NCI-H1092 (cell line): ENCODE measurements around the gene STAT5B.

Experiments used
- DNase-seq: peaks from one replicate; lab custom pipeline; 2025; lab: John Stamatoyannopoulos, UW

STAT5B gene

GRCh38 chr17:42178817-42179216 lies 97.4 kb downstream of the STAT5B start:
- no peak for DNase-seq

DNA sequence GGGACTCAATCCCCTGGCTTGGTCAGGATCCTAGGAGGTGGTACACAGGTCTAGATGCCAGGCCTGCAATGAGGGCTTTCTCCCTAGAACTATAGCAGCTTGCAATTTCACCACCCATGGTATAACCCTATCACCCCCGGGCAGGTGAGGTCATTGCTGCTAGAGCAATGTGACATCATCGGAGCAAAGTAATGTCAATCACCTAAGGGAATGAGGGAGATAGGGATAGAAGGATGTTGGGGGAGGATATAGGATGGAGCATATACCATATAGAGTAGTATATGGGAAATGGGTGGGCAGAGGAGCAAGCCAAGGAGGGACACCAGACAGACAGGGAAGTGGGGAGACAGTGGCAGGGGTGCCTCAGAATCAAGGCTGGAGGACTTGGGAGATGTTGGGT lies 98.5 kb downstream of the STAT5B start:
- DNase-seq: no peak

GRCh38 chr17:42174126-42174783 lies 101.9 kb downstream of the STAT5B start:
- no peak for DNase-seq

GRCh38 chr17:42171831-42172230 lies 104.4 kb downstream of the STAT5B start:
- no peak for DNase-seq

- DNase-seq: no peak
These were observed 106.8 kb downstream of the STAT5B start for GRCh38 chr17:42169351-42169750.

DNA sequence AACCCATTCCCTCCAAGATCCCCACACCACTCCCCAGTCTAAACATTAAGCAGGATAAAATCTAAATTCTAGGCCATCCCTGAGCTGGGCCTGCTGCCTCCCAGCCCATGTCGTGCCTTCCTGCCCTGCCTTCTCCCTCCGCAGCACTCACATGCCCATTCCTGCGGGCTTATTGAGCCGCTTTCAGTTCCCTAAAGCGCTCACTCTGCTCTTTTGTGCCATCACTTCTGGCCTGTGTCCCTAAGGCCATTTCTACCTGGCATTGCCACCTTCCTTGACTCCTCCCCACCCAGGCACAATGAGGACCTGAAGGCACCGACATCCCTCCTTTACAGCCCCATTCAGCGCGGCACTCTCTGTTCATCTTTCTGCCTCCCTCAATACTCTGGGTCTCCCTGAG lies 108.4 kb downstream of the STAT5B start:
- DNase-seq: no peak

DNA sequence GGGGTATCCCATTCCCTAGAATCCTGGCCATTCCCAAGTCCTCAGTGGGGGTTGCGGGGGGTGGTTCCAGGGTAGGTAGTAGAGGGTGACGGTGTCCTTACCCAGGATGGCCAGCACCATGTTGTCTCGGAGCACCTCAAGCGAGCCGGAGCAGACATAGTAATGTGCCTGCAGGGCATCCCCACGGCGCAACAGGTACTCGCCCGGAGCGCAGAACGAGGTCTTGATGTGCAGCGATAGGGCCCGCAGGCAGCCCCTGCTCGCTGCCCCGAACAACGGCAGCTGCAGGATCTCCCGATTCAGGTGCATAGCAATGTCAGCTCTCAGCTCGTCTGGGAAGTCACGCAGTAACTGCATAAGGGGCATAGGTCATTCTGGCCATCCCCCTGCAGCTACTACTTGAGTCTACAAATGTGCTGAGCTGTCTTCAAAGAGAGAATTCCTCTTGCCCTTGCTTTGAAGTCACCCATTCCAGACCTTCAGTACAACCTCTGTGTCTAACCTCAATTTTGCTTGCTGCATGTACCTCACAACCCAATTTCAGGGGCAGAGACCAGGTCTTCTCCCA lies 109.9 kb downstream of the STAT5B start:
- no peak for DNase-seq

DNA sequence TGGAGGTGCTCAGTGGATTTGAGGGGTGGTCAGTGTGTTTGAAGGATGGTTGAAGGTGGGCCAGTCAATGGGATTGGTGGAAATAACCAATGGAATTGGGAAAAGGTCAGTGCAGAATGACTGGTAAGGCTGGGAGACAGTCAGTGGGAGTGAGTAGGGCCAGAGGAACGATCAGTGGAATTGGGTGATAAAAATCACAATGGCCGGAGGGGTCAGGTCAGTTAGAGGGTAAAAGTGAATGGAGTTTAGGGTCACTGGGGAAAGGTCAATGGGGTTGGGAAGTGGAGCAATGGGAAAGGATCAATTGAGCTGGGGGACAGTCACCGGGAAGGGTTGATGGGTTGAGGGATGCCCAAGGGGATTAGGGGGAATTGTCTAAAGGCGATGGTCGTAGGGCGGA lies 110.4 kb downstream of the STAT5B start:
- no peak for DNase-seq

DNA sequence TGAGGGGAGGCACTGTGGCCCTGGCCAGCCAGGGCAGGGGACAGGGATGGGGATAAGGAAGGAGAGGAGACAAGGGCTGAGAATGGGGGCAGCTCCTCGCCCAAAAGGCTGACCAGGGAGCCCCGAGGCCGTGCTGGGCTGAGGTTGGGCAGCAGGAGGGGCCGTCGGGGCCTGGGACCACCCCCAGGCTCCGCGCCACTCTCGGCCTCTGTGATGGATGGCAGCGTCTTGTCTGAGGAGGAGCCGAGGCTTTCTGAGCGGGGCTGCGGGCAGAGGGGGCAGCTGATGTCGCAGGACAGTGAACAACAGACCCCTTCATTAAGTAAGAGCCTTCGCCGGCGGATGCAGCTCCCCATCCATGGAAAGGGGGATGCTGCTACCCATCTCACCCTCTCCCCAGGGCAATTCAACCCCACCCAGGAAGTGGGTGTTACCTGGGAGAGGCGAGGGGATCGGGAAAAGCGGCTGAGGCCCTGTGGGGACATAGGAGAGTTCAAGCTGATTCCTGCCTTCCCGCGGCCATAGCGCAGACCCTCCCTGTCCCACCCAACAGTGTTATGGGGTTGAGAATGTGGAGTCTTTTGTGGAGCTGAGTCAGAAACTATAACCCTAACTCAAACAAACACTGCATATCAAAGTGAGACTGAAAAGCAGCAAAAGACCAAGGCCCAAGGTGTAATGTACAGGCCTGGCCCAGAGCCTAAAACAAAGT lies 112.3 kb downstream of the STAT5B start:
- no peak for DNase-seq

GRCh38 chr17:42163113-42163512 lies 113.1 kb downstream of the STAT5B start:
- DNase-seq: no peak

- no peak for DNase-seq
These were observed 115.7 kb downstream of the STAT5B start for GRCh38 chr17:42160531-42160910.

GRCh38 chr17:42159796-42160530 lies 116.2 kb downstream of the STAT5B start:
- DNase-seq: no peak

DNA sequence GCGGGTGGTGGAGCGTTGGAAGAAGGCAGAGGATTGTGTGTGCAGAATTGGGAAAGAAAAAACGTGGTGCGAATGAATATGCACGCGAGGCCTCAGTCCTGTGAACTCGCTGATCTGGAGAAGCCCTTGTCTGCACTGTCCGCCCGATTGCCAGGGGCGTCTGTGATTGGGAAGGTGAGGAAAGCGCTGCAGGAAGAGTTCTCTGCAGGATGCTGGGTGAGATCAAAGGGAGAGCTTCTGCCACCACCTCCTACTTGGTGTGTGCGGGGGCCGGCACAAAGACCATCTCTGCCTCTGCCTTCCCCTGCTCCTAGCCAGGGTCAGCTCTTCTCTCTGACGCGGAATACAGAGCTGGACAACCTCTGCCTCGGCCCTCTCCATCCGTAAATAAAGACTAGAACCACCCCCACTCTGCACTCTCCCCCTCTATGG lies 120.6 kb downstream of the STAT5B start:
- no peak for DNase-seq

DNA sequence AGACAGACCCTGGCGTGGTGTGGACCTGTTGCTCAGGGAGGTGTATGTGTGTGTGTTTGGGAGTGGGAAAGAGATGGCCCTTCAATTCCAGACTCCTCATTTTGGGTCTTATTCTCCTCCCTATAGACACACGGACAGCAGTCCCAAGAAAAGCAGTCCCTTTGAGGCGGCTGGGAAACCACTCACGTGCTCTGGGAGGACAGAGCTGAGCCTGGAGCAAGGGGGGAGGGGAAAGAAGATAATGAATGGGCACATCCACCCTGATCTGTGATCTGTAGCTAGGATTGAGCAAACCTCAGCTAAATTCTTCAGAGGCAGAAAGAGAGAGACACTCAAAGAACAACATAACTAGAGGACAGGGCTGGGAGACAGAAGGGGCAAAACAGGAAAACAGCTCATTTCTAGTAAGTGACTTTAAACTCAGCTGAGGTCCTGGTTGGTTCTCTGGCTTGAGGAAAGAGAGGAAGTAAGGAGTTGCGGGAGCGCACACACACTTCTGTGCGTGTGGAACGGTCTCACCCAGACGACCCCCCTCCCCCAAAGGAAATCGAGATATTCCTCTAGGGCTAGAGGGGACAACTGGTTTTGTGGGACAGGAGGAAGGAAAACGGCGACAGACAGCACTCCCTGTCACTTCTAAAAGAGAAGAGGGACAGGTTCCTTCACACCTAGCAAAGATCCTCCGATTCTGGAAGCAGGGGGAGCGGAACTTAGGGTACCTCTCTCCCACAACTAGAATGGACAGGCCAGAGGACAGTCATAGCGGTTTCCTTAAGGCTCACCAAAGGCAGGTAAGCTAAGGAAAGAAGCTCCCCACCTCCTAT lies 122.1 kb downstream of the STAT5B start:
- DNase-seq: no peak
